Embryonic facial prominence (tissue), 1 donor: ENCODE measurements around the gene USP48.
A peak's percentile ranks its signal among the peaks of the same experiment; 100 is the strongest.
"Not testable (repeated sequence)": the region's sequence is repeated elsewhere in the genome, so short reads cannot be mapped to it uniquely, and the experiment has no call there.

Experiments
- DNase-seq: peaks from one replicate; pipeline ENCODE4 v3.0.0-alpha.2; 2016; ENCODE audit errors: extremely low spot score

USP48 gene

DNA sequence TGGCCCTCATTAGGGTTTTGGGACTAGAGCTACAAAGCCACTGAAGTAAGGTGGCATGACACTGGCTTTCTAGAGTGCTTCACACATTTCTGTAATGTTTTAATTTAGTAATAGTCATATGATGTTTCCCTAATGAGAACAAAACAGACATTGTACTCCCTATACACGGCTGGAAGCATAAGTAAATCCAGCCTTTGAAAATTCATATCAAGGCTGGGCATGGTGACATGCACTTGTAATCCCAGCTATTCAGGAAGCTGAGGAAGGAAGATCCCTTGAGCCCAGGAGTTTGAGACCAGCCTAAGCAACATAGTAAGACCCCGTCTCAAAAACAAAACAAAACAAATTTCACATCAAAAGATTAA, 7.4 kb downstream of the USP48 start:
- no peak for DNase-seq

- no peak for DNase-seq
Measured at GRCh38 chr1:21774835-21775549, 8.0 kb downstream of the USP48 start.

DNA sequence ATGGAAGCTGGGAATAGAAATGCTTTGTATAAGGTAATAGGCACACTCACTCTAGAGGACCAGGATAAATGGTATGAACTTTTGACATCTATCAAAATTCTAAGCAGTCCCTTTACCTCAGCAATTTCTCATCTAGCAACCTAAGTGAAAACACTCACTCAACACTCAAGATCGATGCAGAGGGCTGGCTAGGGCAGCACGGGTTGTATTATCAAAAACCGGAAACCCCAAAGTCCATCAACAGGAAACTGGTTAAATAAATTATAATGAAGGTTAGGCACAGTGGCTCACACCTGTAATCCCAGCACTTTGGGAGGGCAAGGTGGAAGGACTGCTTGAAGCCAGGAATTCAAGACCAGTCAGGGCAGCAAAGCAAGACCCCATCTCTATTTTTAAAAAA, 9.4 kb downstream of the USP48 start:
- DNase-seq: no peak

GRCh38 chr1:21771672-21772071, 11.3 kb downstream of the USP48 start:
- DNase-seq: not testable (repeated sequence)

DNA sequence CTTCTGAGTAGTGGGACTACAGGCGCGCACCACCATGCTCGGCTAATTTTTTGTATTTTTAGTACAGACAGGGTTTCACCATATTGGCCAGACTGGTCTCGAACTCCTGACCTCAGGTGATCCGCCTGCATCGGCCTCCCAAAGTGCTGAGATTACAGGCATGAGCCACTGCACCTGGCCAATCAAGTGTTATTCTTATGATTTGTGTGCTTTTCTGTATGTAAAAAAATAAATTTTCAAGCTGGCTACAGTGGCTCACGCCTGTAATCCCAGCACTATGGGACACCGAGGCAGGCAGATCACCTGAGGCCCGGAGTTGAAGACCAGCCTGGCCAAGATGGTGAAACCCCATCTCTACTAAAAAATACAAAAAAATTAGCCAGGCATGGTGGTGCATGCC, 12.3 kb downstream of the USP48 start:
- not testable (repeated sequence) for DNase-seq

DNA sequence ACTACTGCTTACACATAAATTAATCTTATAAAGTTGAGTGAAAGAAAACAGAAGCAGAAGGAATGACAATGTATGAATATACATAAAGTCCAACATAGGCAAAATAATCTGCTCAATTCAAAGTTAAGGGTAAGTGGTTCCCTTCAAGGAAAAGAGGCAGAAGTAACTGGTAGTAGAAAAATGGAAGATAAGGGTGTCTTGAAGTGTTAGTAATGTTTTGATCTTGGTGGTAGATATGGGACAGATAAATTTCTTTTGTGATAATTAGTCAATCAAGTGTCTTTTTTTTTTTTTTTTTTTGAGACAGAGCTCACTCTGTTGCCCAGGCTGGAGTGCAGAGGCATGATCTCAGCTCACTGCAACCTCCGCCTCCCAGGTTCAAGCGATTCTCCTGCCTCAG, 12.7 kb downstream of the USP48 start:
- no peak for DNase-seq

- DNase-seq: not testable (repeated sequence)
Measured at GRCh38 chr1:21767106-21767505, 15.8 kb downstream of the USP48 start.

GRCh38 chr1:21766210-21766609, 16.7 kb downstream of the USP48 start:
- DNase-seq: no peak

DNA sequence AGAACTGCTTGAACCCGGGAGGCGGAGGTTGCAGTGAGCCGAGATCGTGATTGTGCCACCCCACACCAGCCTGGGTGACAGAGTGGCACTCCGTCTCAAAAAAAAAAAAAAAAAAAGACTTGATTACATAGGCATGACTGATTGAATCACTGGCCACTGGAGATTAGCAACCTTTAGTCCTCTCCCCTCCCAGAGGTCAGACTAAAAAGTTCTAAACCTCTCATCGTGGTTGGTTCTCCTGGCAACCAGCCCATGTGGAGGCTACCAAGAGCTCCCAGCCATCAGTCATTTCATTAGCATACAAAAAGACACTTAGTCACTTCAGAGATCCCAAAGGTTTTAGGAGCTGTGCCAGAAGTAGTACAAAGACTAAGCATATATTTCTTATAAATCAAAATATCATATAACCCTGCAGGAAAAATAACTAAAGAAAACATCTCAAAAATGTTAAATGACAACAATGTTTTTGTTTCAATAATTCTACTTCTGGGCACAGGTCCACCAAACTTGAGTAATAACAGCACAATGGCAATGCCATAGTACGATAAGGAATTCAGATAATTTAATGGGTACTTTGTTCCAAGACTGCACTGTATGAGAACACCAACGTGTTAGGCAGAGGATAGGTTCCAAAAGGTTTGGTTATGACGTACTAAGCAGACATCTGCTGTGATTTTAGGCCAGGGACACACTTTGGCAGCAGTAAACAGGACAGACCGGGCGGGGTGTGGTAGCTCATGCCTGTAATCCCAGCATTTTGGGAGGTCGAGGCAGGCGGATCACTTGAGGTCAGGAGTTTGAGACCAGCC, 18.1 kb downstream of the USP48 start:
- DNase-seq: peak; percentile 26

DNA sequence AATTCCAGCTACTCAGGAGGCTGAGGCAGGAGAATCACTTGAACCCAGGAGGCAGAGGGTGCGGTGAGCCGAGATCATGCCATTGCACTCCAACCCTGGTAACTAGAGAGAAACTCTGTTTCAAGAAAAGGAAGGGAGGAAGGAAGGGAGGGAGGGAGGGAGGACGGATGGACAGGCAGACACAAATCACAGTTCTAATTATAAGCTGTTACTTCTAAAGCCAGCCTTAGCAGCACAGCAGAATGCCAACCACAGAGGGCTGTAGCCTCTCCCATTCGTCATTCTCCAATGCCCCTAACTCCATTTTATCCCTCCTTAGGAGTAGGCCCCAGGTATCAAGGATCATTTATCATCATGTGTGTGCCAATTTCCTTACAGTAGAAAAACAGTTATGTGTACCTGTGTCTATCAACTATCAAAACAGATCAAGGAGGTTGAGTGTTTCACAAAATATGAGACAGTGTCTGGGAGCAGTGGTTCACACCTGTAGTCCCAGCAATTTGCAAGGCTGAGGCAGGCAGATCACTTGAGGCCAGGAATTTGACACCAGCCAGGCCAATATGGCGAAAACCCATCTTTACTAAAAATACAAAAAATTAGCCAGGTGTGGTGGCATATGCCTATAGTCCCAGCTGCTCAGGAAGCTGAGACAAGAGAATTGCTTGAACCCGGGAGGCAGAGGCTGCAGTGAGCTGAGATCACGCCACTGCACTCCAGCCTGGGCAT, 19.1 kb downstream of the USP48 start:
- DNase-seq: no peak

GRCh38 chr1:21763236-21763635, 19.7 kb downstream of the USP48 start:
- no peak for DNase-seq

DNA sequence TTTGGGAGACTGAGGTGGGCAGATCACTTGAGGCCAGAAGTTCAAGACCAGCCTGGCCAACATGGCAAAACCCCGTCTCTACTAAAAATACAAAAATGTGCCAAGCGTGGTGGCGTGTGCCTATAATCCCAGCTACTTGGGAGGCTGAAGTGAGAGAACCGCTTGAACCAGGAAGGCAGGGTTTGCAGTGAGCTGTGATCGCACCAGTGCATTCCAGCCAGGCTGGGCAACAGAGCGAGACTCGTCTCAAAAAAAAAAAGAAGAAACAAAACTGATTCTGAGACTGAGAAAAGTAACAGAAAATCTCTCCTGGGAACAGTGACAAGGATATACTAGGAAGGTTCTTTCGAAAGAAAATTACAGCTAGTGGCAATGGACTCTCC, 20.9 kb downstream of the USP48 start:
- DNase-seq: no peak

GRCh38 chr1:21761052-21761451, 21.9 kb downstream of the USP48 start:
- no peak for DNase-seq

DNA sequence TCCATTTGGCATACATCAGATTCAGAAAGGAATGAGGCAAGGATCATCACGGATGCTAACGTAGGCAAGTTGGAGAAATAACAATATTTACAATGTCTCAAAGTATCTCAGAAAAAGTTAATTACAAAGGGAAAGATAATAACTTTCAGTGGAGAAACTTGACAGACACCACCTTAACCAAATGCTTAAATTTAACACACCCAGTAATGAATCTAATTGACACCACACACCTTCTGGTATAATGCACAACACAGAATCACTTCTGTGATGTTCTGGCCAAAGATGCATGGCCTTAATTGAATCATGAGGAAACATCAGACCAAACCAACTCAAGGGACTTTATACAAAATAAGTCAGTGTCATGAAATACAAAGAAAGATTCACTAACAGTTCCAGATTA, 23.1 kb downstream of the USP48 start:
- DNase-seq: no peak

- no peak for DNase-seq
Measured at GRCh38 chr1:21759182-21759581, 23.8 kb downstream of the USP48 start.

DNA sequence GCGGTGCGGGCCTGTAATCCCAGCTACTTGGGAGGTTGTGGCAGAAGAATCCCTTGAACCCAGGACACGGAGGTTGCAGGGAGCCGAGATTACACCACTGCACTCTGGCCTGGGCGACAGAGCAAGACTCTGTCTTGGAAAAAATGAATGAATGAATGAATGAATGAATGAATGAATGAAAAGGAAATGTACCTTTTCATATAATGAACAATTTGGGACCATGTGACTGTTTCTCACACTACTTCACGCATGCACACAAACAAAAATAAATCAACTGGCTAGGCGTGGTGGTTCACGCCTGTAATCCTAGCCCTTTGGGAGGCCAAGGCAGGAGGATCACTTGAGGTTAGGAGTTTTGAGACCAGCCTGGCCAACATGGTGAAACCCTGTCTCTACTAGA, 24.3 kb downstream of the USP48 start:
- no peak for DNase-seq

DNA sequence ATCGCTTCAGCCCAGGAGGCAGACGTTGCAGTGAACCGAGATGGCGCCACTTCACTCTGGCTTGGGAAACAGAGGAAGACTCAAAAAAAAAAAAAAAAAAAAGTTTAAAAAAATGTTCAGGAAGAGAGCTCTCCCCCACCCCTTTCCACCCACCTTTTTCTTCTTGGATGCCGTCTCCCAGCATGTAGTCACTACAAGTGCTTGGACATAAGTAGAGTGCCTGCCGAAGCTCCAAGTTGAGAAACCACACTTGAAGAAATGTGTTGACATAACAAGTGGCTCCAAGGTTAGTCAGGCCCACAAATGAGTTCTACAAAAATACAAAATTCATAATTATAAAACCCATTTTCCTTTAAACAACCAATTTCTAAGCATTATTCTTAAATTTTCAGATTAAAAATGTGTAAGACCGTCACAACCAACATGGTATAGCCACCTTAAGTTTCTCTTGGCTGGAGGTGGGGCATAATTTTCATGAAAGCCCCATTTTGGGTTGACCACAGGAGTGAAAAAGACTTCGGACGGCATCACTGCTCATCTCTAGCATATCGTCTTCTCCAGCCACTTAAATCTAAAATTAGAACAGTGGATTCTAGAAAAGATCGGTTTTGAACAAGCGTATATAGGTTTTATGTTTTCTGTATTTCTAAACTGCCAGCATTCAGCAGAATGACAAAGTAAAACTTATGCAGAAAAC, 26.4 kb downstream of the USP48 start:
- no peak for DNase-seq

GRCh38 chr1:21755067-21755466, 27.9 kb downstream of the USP48 start:
- no peak for DNase-seq

DNA sequence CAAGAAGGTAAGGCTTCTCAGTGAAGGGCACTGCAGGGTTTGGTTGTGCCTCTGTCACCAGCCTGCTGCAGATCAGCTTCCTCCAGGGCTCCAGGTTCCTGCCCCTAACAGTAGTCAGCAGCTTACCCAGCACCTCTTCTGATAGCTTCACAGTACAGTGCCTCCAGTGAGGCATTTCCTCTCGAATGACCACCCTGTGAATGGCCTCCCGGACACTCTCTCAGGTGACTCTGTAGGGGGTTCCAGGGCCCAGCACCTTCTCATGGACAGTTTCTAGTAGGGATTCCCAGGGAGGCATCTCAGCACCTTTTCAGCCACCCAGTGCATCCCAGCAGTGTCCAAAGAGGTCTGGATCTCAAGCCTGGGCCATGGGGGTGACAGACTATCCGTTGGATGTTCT, 28.4 kb downstream of the USP48 start:
- DNase-seq: no peak

- DNase-seq: peak; percentile 24
Measured at GRCh38 chr1:21752186-21752585, 30.8 kb downstream of the USP48 start.

DNA sequence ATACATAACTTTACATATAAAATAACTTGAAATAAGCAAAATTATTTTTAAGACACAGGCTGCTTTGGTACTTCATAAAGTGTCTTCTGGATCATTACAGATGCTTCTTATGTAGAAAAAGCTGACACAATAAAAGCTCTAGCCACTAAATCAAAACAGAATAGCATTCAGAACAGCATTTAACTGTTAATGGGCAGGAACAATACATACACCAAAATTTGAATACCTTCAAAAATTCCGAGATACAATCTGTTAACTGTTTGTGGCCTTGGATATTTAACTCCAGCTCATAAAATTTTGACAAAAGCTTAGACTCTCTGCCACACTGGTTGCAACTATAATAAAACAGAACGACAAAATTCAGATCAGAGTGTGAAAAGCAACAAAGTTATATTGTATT, 31.7 kb downstream of the USP48 start:
- no peak for DNase-seq

DNA sequence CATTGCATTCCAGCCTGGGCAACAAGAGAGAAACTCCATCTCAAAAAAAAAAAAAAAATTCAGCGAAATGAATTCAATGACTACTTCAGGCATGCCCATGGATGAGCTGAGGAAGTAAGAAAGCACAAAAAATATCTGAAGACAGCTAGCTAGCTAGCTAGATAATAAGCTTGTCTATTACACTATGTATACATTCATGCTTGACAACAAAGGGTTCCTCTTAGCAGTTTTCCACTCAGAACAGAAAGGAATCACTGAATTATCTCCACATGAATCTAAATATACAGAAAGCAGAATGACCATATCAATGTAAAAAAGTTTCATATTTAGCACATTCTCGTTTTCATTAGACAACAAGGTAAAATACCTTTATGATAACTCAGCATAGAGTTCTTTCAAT, 32.1 kb downstream of the USP48 start:
- no peak for DNase-seq
